GM12891 (cell line): Measurements from ENCODE around the gene ZNF211.

ENCODE experiments used
- PAX5 ChIP-seq: IDR thresholded peaks from 2 replicates; pipeline ENCODE4 v1.6.1; 2011; ENCODE audit warnings: low read length, moderate library complexity, mild to moderate bottlenecking; ENCODE audit not compliant: insufficient read depth, severe bottlenecking
- POLR2A ChIP-seq: IDR thresholded peaks from 2 replicates; pipeline ENCODE4 v1.6.1; 2011; ENCODE audit warnings: low read depth, low read length, control low read depth
- POLR2AphosphoS5 ChIP-seq: IDR thresholded peaks from 2 replicates; pipeline ENCODE4 v1.6.1; 2011; ENCODE audit warnings: low read depth, low read length, control low read depth
- SPI1 ChIP-seq: IDR thresholded peaks from 2 replicates; pipeline ENCODE4 v1.6.1; 2011; ENCODE audit warnings: low read depth, low read length, control low read depth
- TAF1 ChIP-seq: IDR thresholded peaks from 2 replicates; pipeline ENCODE4 v1.6.1; 2011; ENCODE audit warnings: low read depth, low read length, control low read depth

DNA sequence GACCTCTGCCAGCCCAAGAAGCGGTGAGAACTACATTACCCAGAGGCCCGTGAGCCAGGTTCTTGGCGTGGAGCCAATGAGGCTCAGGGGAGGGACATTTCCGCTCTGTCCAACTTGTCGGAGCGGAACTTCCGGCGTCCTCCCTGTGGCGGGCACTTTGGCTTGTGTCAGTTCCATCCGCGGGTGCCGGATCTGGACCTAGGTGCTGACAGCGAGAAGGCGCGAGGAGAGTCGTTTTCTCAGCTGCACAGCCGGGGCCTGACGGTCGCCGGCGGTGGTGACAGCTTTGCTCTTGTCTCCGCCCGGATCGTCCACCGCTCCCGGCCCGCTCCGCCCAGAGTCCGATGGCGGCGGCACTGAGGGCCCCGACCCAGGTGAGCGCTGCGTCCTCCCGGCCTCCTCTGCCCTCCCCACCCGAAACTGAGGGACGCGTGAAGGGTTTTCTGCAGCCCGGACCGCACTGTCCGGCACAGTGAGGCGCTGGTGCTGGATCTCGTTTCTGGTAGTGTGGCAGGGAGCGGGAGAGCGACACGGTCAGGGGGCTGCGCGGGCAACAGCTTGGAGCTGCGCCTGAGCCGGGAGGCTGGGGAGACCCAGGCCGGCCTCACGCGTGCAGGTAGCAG, 33.1 kb upstream of the ZNF211 start, which contains the start of gene ZNF530:
- TF ChIP-seq POLR2AphosphoS5 (peak; percentile 75; the same call in 1 of the 2 replicates), POLR2A (peak; percentile 45; the same call in 1 of the 2 replicates), SPI1 (no peak), TAF1 (no peak), PAX5 (no peak)
